A549 (cell line): ENCODE results near the gene WNT5B. TPM values are rescaled to one million over a fixed set of nuclear protein-coding genes. Genes with fewer than 3 reads are reported as not detected.

Source experiments
- ATAC-seq, 2 experiments: fragments of 200-7000 bp in 1 of 2; fragments of >200 bp in 1 of 2; cut with Nextera tagmentation in 1 of 2; cut with Tn5 transposase in 1 of 2; 3 replicates each; pipeline versions ENCODE4 v1.8.0 to v1.9.1; 2018 to 2020; ENCODE audit warnings: mild to moderate bottlenecking in 1 of 2, moderate library complexity in 1 of 2
- CTCF ChIA-PET: fragments of 300-600 bp; sonication (Branson Sonifier 250); formaldehyde crosslinking; extraction: SDS; loops from one replicate; lab custom pipeline; 2021; ENCODE audit warnings: antibody characterized with exemption, inconsistent platforms; lab: Yijun Ruan, JAX
- POLR2A ChIA-PET: fragments of 350-600 bp; formaldehyde crosslinking; extraction: SDS; loops from one replicate; lab custom pipeline; 2021; ENCODE audit warnings: antibody characterized with exemption, inconsistent platforms; lab: Yijun Ruan, JAX
- DNase-seq, 2 experiments: peaks; one replicate each; pipeline versions ENCODE4 v3.0.0 to v3.0.0-alpha.2; 2011 to 2016; ENCODE audit warnings: low read depth in 1 of 2, low spot score in 1 of 2
- FAIRE-seq: peaks from 2 replicates; lab custom pipeline; 2011; peaks lifted over from hg19 to GRCh38; lab: Jason Lieb, UNC
- H3K27ac ChIP-seq, 2 experiments: fragments of >200 bp; sonication (Bioruptor Twin); formaldehyde crosslinking; 3 replicates each; pipeline ENCODE4 v1.5.1; 2016 to 2017
- H3K4me1 ChIP-seq: fragments of >200 bp; sonication (Bioruptor Twin); formaldehyde crosslinking; 3 replicates; pipeline ENCODE4 v1.6.1; 2016
- H3K4me2 ChIP-seq: fragments of >200 bp; sonication (Bioruptor Twin); formaldehyde crosslinking; 3 replicates; pipeline ENCODE4 v1.6.1; 2016
- H3K4me3 ChIP-seq: fragments of >200 bp; sonication (Bioruptor Twin); formaldehyde crosslinking; 3 replicates; pipeline ENCODE4 v1.5.1; 2016
- H3K9me3 ChIP-seq: fragments of >200 bp; sonication (Bioruptor Twin); formaldehyde crosslinking; 3 replicates; pipeline ENCODE4 v1.6.1; 2016
- CBX2 ChIP-seq: fragments of 200-600 bp; sonication (generic); IDR thresholded peaks from 2 replicates; pipeline ENCODE4 v1.6.1; 2016; ENCODE audit warnings: low read depth, mild to moderate bottlenecking, borderline replicate concordance
- CEBPB ChIP-seq, 2 experiments: fragments of >200 bp in 1 of 2; sonication (Bioruptor Twin) in 1 of 2; formaldehyde crosslinking in 1 of 2; IDR thresholded peaks; 2 replicates each; pipeline ENCODE4 v1.6.1; 2012 to 2016
- EHMT2 ChIP-seq: fragments of 200-600 bp; sonication (generic); IDR thresholded peaks from 2 replicates; pipeline ENCODE4 v1.6.1; 2016; ENCODE audit warnings: antibody characterized with exemption, low read depth, mild to moderate bottlenecking, moderate library complexity
- ELK1 ChIP-seq: fragments of 150-350 bp; IDR thresholded peaks from 2 replicates; pipeline ENCODE4 v1.6.1; 2014; ENCODE audit warnings: low read depth, mild to moderate bottlenecking, low read length
- FOSL2 ChIP-seq, 2 experiments: fragments of 450-650 bp in 1 of 2; fragments of >200 bp in 1 of 2; sonication (Bioruptor Twin) in 1 of 2; formaldehyde crosslinking; IDR thresholded peaks; 2 replicates each; pipeline versions ENCODE4 v1.5.0 to v1.6.1; 2016 to 2020; ENCODE audit warnings: mild to moderate bottlenecking in 1 of 2, moderate library complexity in 1 of 2
- FOXS1 ChIP-seq: fragments of 250-450 bp; sonication (Bioruptor Pico); IDR thresholded peaks from 2 replicates; pipeline ENCODE4 v1.5.0; 2020; ENCODE audit warnings: mild to moderate bottlenecking, moderate library complexity
- HOXB5 ChIP-seq: fragments of 250-450 bp; sonication (Bioruptor Pico); IDR thresholded peaks from 2 replicates; pipeline ENCODE4 v1.5.0; 2020; ENCODE audit warnings: mild to moderate bottlenecking, moderate library complexity
- KDM5A ChIP-seq: fragments of 200-600 bp; sonication (generic); IDR thresholded peaks from 2 replicates; pipeline ENCODE4 v1.6.1; 2016; ENCODE audit warnings: antibody characterized with exemption, mild to moderate bottlenecking
- MAX ChIP-seq: IDR thresholded peaks from 2 replicates; pipeline ENCODE4 v1.6.1; 2012
- MYC ChIP-seq: IDR thresholded peaks from 2 replicates; pipeline ENCODE4 v1.6.1; 2012; ENCODE audit warnings: mild to moderate bottlenecking, inconsistent platforms, low read length, improper control_type of control experiment, borderline replicate concordance
- NR3C1 ChIP-seq: fragments of >200 bp; sonication (Bioruptor Twin); formaldehyde crosslinking; IDR thresholded peaks from 3 replicates; pipeline ENCODE4 v1.6.1; 2017
- PBX3 ChIP-seq: IDR thresholded peaks from 2 replicates; pipeline ENCODE4 v1.6.1; 2012
- RCOR1 ChIP-seq: fragments of 150-350 bp; IDR thresholded peaks from 2 replicates; pipeline ENCODE4 v1.6.1; 2014; ENCODE audit warnings: antibody characterized with exemption, low read length, low read depth
- REST ChIP-seq: fragments of 200-600 bp; sonication (generic); IDR thresholded peaks from 2 replicates; pipeline ENCODE4 v1.6.1; 2016; ENCODE audit warnings: antibody characterized with exemption, mild to moderate bottlenecking, moderate library complexity
- RFX5 ChIP-seq: fragments of 450-650 bp; IDR thresholded peaks from 2 replicates; pipeline ENCODE4 v1.7.1; 2014; ENCODE audit warnings: antibody characterized with exemption, mild to moderate bottlenecking, moderate library complexity
- SREBF2 ChIP-seq: fragments of 450-650 bp; IDR thresholded peaks from 2 replicates; pipeline ENCODE4 v1.6.1; 2014; ENCODE audit warnings: mild to moderate bottlenecking, moderate library complexity
- TFCP2L1 ChIP-seq: fragments of 250-450 bp; sonication (Bioruptor Pico); IDR thresholded peaks from 2 replicates; pipeline ENCODE4 v1.5.0; 2021; ENCODE audit warnings: mild to moderate bottlenecking
- TP53 ChIP-seq: fragments of 250-450 bp; sonication (Bioruptor Pico); IDR thresholded peaks from 2 replicates; pipeline ENCODE4 v1.5.0; 2021; ENCODE audit warnings: mild to moderate bottlenecking, moderate library complexity
- WGBS: methylation state at CpG from one replicate; pipeline ENCODE4 v1.1.6; 2017; ENCODE audit errors: missing lambda C conversion rate; 5-methylcytosine and 5-hydroxymethylcytosine counted together
- polyA plus RNA-seq, 4 experiments: library from polyadenylated mRNA; depleted of rRNA in 3 of 4; stranded (reverse); fragments of >200 nt; fragmentation: RNase III in 1 of 4; extraction: RNeasy Plus Mini Kit Qiagen cat#74134 plus additional on column Dnase treatment in 1 of 4; gene quantifications; 2 replicates in 3 of 4; 3 replicates in 1 of 4; pipeline ENCODE4 v1.2.3, GENCODE V29; 2011 to 2017

Gene WNT5B
- polyA plus RNA-seq, 2 of the 4 experiments (the other 2 are of a cell fraction) = 1.3 to 1.6 TPM

- Histone ChIP-seq H3K27ac (no peak overlapping the region), H3K4me3 (no peak overlapping the region), H3K4me1 (no peaks in the 10 kb centered on the region), H3K4me2 (no peak overlapping the region), H3K9me3 (no peaks in the 10 kb centered on the region)
- FAIRE-seq = no peak
- ChIA-PET CTCF (interaction anchor here (1.1 to 17.7 kb wide), 5 partner anchors 10 to 294 kb away, joined by 3 to 196 read pairs (median 9); partner anchors contain the start of gene WNT5B), POLR2A (no interaction called here)
- no peak for ATAC-seq
- no peak for TF ChIP-seq CBX2
- TF ChIP-seq FOSL2 (IDR thresholded peaks at IDR 0.05) = no peak
- TF ChIP-seq FOSL2 (CRISPR knock-in tag; IDR thresholded peaks at IDR 0.05) = no peak
- TF ChIP-seq PBX3 = no peak
- TF ChIP-seq RCOR1 = no peak
- TF ChIP-seq MAX = no peak
- no peak for TF ChIP-seq SREBF2
- TF ChIP-seq REST = no peak
- TF ChIP-seq CEBPB (IDR thresholded peaks at IDR 0.05) = no peak
- TF ChIP-seq MYC = no peak
- no peak for TF ChIP-seq FOXS1 (CRISPR knock-in tag)
- TF ChIP-seq NR3C1 = no peak
- TF ChIP-seq TFCP2L1 = no peak
- TF ChIP-seq KDM5A = no peak
- TF ChIP-seq EHMT2 = no peak
- TF ChIP-seq TP53 = no peak
- no peak for TF ChIP-seq RFX5
- 84% methylated on average over 21 of the region's 29 CpGs for WGBS
- no peak for DNase-seq
Measured at GRCh38 chr12:1645819-1646218, 16.8 kb downstream of the WNT5B start.

- Histone ChIP-seq H3K4me3 (no peak overlapping the region), H3K9me3 (no peaks in the 10 kb centered on the region), H3K4me2 (no peak overlapping the region), H3K27ac (no peak overlapping the region), H3K4me1 (no peaks in the 10 kb centered on the region)
- no peak for ATAC-seq
- CTCF ChIA-PET = interaction anchor here (1.0 to 17.7 kb wide), 7 partner anchors 9 to 529 kb away, joined by 3 to 483 read pairs (median 9); partner anchors contain the start of gene WNT5B
- DNase-seq = no peak
- 73% methylated on average over 20 of the region's 21 CpGs for WGBS
- TF ChIP-seq ELK1 (no peak), HOXB5 (CRISPR knock-in tag) (no peak), FOSL2 (IDR thresholded peaks at IDR 0.05) (no peak), FOSL2 (CRISPR knock-in tag; IDR thresholded peaks at IDR 0.05) (no peak)
- no peak for FAIRE-seq
- POLR2A ChIA-PET = no interaction called here
Measured at GRCh38 chr12:1646569-1647284, 17.7 kb downstream of the WNT5B start.
